ENCODE results near the gene MCTP1.
A peak's percentile ranks its signal among the peaks of the same experiment; 100 is the strongest.

The MCTP1 gene

GRCh38 chr5:94705427-94705826, 579.5 kb downstream of the MCTP1 start:
- TF ChIP-seq CTCF (IDR thresholded peaks at IDR 0.05; ENCODE audit: extremely low read depth, missing control alignments): no peak
- DNase-seq (ENCODE audit: low spot score): no peak

GRCh38 chr5:94702729-94703128, 582.2 kb downstream of the MCTP1 start:
- peak; percentile 3 for DNase-seq (ENCODE audit: low spot score)
- TF ChIP-seq CTCF (IDR thresholded peaks at IDR 0.05; ENCODE audit: extremely low read depth, missing control alignments): no peak

- peak; percentile 10 for DNase-seq (ENCODE audit: low spot score)
- TF ChIP-seq CTCF (IDR thresholded peaks at IDR 0.05; ENCODE audit: extremely low read depth, missing control alignments): no peak
Measured at GRCh38 chr5:94700592-94700991, 584.3 kb downstream of the MCTP1 start.

- DNase-seq (ENCODE audit: low spot score): no peak
- no peak for TF ChIP-seq CTCF (IDR thresholded peaks at IDR 0.05; ENCODE audit: extremely low read depth, missing control alignments)
Measured at GRCh38 chr5:94699562-94699961, 585.3 kb downstream of the MCTP1 start.

GRCh38 chr5:94698197-94698596, 586.7 kb downstream of the MCTP1 start:
- no peak for DNase-seq (ENCODE audit: low spot score)
- no peak for TF ChIP-seq CTCF (IDR thresholded peaks at IDR 0.05; ENCODE audit: extremely low read depth, missing control alignments)

- DNase-seq (ENCODE audit: low spot score): no peak
- TF ChIP-seq CTCF (IDR thresholded peaks at IDR 0.05; ENCODE audit: extremely low read depth, missing control alignments): no peak
Measured at GRCh38 chr5:94694671-94695070, 590.2 kb downstream of the MCTP1 start.

- DNase-seq (ENCODE audit: low spot score): no peak
Measured at GRCh38 chr5:94693845-94694370, 591.0 kb downstream of the MCTP1 start.

More at GRCh38 chr5:94693845-94694370, 591.0 kb downstream of the MCTP1 start:
- no peak for TF ChIP-seq CTCF (IDR thresholded peaks at IDR 0.05; ENCODE audit: extremely low read depth, missing control alignments)

Data from GM20000 (cell line).